WI38 (cell line): ENCODE results near the gene DDHD1.

ENCODE experiments used
- H3K4me3 ChIP-seq: 2 replicates; pipeline ENCODE4 v1.5.1; 2011; ENCODE audit warnings: low read depth, mild to moderate bottlenecking, control low read depth, low read length
- TF ChIP-seq, protein P1 (sequence below): IDR thresholded peaks from 2 replicates; pipeline ENCODE4 v1.5.1; 2012; ENCODE audit warnings: low read depth, mild to moderate bottlenecking, control low read depth, low read length

Gene DDHD1

DNA sequence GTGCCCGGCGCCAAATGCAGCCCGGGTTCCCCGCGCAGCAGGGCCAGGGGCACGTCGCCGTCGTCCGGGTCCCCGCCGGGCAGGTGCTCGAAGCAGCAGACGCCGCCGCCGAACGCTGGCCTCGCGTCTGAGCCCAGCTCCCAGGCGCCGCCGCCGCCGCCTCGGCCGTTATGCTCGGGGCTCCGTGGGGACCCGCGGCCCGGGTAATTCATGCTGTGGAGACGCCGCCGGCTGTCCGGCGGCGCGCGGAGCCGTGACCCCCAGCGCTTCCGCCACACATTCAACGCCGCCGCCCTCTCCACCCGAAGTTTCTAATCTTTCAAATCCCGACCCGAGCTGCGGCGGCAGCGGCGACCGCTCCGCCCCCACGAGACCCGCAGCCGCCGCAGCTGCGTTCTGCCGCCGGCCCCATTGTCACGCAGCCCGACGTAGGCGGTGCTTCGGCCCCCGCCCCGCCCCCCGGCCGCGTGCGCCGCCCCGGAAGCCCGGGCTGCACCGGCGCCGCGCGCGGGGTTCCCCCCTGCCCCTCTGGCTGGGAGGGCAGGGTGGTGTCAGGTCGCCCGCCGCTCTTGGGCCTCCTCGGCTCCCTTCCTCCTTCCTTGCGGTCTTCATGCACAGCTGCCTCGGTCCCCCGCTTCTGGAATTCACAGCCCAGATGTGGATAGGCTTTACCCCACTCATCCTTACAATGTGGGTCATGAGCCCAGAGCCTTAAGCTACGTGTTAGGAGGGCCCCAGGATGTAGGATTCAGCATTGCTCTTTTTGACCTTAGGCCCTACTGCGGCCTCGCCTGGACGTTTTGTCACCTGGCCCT, at the start of gene DDHD1:
TSS of gene DDHD1 (minus strand) at position 437 of the 815 bp plus-strand sequence. CDS start at position 212, 225 bp downstream.
- peak within 1 kb of the TSS; percentile 81 for H3K4me3 ChIP-seq
- TF ChIP-seq, protein P1, sequence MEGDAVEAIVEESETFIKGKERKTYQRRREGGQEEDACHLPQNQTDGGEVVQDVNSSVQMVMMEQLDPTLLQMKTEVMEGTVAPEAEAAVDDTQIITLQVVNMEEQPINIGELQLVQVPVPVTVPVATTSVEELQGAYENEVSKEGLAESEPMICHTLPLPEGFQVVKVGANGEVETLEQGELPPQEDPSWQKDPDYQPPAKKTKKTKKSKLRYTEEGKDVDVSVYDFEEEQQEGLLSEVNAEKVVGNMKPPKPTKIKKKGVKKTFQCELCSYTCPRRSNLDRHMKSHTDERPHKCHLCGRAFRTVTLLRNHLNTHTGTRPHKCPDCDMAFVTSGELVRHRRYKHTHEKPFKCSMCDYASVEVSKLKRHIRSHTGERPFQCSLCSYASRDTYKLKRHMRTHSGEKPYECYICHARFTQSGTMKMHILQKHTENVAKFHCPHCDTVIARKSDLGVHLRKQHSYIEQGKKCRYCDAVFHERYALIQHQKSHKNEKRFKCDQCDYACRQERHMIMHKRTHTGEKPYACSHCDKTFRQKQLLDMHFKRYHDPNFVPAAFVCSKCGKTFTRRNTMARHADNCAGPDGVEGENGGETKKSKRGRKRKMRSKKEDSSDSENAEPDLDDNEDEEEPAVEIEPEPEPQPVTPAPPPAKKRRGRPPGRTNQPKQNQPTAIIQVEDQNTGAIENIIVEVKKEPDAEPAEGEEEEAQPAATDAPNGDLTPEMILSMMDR = no peak

DNA sequence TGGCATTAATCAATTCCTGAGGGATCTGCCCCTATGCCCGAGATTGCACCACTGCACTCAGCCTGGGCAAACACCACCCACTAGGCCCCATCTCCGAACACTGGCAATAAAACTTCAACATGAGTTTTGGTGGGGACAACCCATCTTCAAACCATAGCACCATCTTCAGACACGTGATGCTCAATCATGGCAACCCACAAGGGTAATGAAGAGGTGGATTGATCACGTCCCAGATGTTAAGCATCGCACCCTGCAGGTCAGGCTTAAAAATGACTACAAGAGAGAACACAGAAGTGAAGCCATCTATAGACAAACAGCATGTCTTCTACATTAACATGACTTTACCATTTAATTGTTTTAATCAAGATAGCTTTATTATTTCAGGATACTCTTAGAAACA, 42.8 kb upstream of the DDHD1 start:
- TF ChIP-seq, protein P1 = no peak
- H3K4me3 ChIP-seq = no peak overlapping the region

DNA sequence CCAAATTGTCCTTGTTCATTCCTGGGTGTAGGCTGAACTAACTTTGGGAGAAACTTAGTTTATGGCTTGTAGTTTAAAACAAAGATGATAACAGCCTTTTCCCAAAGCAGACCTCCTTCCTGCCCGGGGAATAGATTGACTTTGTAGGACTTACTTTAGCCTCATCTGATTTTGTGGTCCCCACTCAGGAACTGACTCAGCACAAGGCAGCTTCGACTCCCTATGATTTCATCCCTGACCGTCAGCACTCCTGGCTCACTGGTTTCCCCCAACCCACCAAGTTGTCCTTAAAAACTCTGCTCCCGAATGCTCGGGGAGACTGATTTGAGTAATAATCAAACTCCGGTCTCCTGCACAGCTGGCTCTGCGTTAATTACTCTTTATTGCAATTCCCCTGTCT, 40.1 kb upstream of the DDHD1 start:
- TF ChIP-seq, protein P1 = no peak
- no peak overlapping the region for H3K4me3 ChIP-seq

DNA sequence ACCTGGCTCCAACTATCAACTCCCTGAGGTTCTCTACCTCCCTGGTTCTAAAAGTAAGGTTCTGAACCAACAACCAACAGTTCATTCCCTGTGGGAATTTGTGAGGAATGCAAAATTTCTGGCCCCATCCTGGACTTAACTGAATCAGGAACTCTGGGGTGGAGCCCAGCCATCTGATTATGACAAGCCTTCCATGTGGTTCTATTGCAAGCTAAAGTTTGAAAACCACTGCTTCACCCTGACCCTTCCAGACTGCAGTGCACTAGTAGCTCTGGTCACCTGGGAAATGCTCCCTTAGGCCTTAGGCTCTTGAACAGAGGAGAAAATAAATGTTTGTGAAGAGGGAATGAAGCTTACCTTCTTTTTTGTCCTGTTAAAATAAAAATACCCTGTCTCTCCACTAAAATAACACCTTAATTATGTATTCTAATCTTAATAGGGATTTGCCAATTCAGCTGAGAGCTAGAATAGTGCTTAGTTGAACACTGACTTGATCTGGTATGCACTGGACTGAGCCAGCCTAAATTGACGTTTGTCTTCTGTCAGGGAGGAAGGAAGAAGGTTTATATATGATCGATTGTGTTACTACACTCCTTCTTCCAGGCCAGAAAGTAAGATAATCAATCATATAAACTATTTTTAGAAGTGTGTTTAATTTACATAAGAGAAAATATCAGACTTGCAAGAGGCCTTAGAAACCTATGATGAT, 39.1 kb upstream of the DDHD1 start:
- no peak overlapping the region for H3K4me3 ChIP-seq
- TF ChIP-seq, protein P1 = no peak

DNA sequence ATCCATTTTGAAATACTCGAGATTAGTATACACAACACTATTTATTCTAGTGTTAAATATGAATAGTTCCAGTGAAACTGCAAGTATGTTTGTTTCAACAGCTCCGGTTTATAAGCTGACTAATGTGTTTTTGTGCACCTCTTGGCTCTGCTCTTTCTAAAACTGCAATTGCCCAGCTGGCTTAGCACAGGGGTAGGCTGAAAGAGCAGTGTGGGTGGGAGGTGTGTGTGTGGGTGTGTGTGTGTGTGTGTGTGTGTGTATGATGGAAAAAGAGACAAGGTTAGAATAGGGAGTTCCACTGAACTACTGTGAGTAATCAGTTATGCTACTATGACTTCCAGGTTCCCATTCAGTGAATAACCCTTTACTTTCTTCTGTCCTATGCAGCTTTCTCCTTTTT, 37.8 kb upstream of the DDHD1 start:
- H3K4me3 ChIP-seq = no peak overlapping the region
- TF ChIP-seq, protein P1 = no peak

DNA sequence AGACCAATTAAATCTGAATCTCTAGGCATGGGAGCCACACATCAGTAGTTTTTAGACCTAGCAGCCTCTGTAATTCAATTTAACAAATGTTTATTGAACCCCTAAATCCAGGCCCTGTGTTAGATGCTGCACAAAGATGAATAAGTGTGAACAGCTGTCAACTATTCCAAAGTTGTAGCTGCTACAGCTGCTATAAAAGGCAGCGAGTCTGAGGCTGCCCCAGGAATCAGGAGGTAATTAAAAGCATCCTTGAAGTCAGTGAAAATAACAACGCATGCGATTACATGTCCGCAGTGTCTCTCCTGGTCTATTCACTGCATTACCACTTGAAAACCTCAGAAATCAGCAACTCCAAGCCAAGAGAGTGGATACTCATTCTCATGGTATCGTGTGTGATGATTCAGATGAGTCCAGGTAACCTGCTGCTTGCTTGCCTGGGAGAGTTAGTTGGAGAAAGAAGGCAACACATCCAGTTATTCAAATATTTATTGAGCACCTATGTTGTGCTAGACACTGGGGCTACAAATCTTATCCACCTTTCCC, 34.9 kb upstream of the DDHD1 start:
- H3K4me3 ChIP-seq = no peak overlapping the region
- TF ChIP-seq, protein P1 = no peak

DNA sequence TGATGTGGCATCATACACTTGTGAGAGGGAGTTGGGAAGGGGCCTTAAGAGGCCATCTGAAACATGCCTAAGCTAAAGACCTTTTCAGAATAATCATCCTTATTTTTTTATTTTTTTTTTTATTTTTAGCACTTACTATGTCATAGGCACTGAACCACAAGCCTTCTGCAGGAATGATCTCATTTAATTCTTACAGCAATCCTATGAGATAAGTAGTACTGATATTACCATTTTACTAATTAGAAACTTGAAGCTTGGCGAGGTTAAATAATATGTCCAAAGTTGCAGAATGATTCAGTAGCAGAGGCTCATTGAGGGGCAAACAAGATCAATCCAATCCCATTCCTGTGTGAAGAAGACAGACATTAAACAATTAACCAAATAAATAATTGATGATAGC, 33.4 kb upstream of the DDHD1 start:
- no peak overlapping the region for H3K4me3 ChIP-seq
- TF ChIP-seq, protein P1 = no peak
